Uterus (tissue), 2 donors: ENCODE measurements around the gene FAM217A.

ENCODE experiments used
- POLR2A ChIP-seq, 2 donors: fragments of 450-650 bp; IDR thresholded peaks; one replicate each; pipeline ENCODE4 v1.6.1; 2016; ENCODE audit warnings: antibody characterized with exemption in 2 of 2, mild to moderate bottlenecking in 1 of 2, moderate library complexity in 1 of 2
- TF ChIP-seq, protein P1 (sequence below), 4 experiments: fragments of 200-600 bp in 2 of 4; fragments of 450-650 bp in 2 of 4; sonication (generic) in 2 of 4; IDR thresholded peaks; one replicate each; pipeline ENCODE4 v1.5.1; 2016 to 2019; ENCODE audit warnings: antibody characterized with exemption in 4 of 4, mild to moderate bottlenecking in 2 of 4, moderate library complexity in 1 of 4

DNA sequence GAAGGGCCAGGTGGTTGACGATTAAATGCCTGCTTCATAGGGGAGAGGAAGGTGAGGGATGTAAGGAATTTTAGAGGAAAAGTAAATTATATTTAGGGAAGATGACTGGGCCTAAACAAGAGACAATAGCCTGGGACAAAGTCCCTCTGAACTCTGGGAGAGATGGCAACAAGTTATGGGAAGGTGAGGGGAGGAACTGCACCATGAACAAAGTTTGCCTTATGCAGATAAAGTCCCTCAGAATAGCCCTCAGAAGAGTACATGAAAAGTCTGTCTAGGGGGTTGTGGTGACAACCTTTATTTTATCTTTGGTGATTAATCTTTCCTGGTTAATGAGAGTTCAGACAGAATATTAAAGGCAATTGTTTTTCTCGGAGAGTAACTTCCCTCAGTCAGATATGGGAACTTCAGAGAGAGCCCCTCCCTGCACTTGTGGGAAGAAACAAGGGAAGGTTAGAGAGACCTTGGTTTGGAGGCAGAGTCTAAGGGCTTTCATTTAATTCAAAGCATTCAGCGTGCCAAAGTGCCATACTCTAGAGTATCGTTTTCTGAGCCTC is 27.1 kb upstream of the FAM217A start:
- TF ChIP-seq, protein P1, sequence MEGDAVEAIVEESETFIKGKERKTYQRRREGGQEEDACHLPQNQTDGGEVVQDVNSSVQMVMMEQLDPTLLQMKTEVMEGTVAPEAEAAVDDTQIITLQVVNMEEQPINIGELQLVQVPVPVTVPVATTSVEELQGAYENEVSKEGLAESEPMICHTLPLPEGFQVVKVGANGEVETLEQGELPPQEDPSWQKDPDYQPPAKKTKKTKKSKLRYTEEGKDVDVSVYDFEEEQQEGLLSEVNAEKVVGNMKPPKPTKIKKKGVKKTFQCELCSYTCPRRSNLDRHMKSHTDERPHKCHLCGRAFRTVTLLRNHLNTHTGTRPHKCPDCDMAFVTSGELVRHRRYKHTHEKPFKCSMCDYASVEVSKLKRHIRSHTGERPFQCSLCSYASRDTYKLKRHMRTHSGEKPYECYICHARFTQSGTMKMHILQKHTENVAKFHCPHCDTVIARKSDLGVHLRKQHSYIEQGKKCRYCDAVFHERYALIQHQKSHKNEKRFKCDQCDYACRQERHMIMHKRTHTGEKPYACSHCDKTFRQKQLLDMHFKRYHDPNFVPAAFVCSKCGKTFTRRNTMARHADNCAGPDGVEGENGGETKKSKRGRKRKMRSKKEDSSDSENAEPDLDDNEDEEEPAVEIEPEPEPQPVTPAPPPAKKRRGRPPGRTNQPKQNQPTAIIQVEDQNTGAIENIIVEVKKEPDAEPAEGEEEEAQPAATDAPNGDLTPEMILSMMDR (IDR thresholded peaks at IDR 0.05): no peak
- no peak for TF ChIP-seq POLR2A (IDR thresholded peaks at IDR 0.05)
